AG09319 (cell line): Measurements from ENCODE around the gene SCIN.

ENCODE experiments used
- DNase-seq: peaks from one replicate; pipeline ENCODE4 v3.0.0-alpha.2; 2010; ENCODE audit warnings: low read depth; ENCODE audit errors: extremely low read depth
- CTCF ChIP-seq: IDR thresholded peaks from 2 replicates; pipeline ENCODE4 v1.5.1; 2011; ENCODE audit warnings: low read depth, mild to moderate bottlenecking, inconsistent platforms, low read length, moderate library complexity

The SCIN gene

DNA sequence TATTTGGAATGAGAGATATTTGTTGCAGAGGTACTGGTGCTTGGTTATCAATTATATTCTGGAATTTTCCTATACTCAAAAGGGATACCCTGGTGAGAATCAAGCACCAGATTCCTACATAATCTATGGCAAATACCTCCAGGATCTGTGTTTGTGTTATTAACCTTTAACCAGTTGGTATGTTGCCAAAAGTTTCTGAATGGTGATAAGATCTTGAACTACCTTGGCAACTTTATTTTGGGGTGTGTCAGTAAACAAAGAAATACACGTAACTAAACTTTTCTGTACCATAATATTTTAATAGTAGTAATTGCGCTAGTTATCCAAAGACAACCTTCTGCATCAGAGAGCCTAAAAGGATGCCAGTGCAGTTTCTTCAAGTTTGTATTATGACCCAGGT lies 13.4 kb downstream of the SCIN start:
- TF ChIP-seq CTCF = no peak
- no peak for DNase-seq

DNA sequence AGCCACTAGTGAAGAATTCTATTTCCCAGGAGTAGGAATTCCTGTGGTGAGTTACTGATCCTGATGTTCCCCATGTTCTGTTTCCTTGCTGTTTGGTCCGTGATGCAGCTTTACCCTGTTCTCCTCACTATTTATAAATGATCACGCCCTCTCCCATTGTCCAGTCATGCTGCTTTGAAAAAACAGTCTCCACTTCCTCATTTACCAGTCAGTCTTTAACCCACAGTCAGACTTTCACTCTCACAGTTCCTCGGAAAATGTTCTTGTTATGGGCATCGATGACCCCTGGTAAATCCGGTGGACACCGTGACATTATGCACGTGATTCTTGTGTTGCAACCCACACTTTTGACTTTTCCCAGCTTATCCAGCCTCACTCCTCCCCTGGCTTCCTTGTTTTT lies 14.4 kb downstream of the SCIN start:
- no peak for TF ChIP-seq CTCF
- DNase-seq = no peak

GRCh38 chr7:12586271-12586670 lies 15.8 kb downstream of the SCIN start:
- DNase-seq = no peak
- no peak for TF ChIP-seq CTCF

DNA sequence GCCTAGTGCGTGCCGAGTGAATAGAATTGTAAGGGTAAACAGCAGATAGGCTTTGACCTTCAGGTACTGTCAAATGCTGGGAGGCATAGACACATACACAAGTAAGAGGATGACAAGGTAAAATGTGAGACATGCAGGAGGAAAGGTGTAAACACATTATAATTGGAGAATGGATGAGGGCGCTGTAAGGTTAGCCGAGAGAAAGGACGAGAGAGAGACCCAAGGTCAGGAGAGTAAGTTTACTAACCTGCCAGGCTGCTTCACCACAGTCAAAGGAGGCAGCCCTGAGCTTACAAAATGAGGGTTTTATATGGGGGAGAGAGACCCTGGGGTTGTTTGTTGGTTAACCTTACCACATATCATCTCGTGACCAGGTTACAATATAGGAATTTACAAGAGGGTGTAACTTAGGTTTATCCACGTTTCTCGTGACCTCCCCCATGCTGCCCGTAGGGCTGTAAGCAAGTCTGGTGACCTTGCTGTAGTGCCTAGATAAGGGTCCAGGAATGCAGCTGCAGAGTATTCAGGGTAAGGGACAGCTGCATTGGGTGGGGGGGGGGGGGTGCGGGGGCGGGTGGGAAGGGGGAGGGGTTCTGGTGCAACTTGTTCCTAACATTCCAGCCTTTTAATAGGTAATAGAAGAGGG lies 17.9 kb downstream of the SCIN start:
- no peak for DNase-seq
- no peak for TF ChIP-seq CTCF

DNA sequence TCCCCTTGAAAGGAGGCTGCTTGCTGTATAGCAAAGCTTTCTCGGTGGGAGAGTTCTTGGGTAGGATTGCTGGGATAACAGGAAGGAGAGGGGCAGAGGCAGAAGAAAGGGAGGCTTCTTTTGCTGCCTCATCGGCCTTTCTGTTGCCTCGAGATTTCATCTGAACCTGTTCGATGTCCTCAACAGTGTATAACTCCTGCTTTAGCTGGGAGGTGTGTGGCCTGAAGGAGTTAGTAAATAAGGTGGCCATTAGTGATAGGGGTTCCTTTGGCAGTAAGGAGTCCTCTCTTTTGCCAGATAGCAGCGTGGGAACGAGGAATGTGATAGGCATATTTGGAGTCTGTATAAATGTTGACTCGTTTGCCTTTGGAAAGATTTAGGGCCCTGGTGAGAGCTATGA lies 20.0 kb downstream of the SCIN start:
- no peak for DNase-seq
- no peak for TF ChIP-seq CTCF

GRCh38 chr7:12594122-12594897 lies 23.8 kb downstream of the SCIN start:
- TF ChIP-seq CTCF = no peak

DNA sequence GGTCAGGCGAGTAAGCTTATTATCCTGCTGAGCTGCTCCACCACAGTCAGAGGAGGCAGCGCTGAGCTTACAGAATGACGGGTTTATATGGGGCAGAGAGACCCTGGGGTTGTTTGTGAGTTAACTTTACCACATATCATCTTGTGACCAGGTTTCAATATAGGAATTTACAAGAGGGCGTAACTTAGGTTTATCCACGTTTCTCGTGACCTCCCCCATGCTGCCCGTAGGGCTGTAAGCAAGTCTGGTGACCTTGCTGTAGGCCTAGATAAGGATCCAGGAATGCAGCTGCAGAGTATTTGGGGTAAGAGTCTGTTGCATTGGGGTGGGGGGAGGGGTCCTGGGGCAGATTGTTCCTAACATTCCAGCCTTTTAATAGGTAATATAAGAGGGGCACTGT lies 24.6 kb downstream of the SCIN start:
- no peak for TF ChIP-seq CTCF
- DNase-seq = no peak

More at GRCh38 chr7:12594122-12594897, 23.8 kb downstream of the SCIN start:
- no peak for DNase-seq
